Measurements from ENCODE around the gene ATP6V0D1.
A peak's percentile ranks its signal among the peaks of the same experiment; 100 is the strongest.

The ATP6V0D1 gene

DNA sequence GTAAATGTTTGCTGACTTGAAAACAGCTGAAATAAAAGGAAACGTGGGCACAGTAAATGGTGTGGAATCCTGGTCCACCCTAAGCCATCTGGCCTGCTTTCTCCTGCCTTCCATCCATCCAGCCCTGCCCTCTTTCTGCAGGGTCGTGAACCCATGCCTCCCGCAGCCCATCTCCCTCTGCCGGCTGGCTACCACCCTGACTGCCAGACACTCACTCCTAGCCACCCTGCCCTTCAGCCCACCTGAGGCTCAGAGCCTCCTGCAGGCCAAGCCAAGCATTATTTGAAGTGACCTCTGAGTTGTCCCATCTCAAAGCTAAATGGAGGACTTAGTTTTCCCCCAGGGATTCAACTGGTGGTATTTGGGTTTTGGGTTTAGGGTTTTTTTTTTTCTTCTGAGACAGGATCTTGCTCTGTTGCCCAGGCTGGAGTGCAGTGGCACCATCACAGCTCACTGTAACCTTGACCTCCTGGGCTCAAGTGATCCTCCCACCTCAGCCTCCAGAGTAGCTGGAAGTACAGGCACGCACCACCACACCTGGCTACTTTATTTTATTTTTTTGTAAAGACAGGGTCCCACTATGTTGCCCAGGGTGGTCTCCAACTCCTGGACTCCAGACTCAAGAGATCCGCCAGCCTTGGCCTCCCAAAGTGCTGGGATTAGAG lies 73.0 kb downstream of the ATP6V0D1 start:
- DNase-seq (ENCODE audit: low read depth in 2 of 2), result no peak

DNA sequence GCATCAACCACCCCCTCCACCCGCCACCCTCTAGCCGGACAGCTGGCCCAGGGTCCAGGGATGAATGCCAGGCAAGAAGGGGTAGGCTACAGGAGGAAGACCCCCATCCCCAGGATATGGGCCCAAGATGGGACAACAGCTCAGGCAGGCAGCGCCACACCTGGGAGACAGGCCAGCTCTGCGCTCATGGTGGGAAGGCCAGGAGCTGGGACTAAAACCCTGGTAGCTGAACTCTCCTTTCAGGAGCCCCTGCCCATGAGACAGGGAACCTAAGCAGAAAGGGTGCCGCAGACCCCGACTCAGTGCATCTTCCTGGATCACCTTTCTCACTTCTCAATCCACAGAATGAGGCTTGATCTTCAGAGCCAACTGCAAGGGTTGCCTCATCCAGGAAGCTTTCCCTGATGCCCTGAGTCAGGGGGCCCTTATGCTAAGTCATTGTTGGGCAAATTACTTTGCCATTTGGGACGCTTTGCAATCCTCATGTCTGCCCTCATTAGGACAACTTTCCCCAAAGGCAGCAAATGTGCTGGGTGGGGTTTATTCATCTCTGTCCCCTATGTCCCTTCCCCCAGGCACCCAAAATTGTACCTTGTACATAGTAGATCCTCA lies 73.7 kb downstream of the ATP6V0D1 start:
- DNase-seq (ENCODE audit: low read depth in 2 of 2), result no peak

- DNase-seq (ENCODE audit: low read depth in 2 of 2), result peak; percentile 80 to 82
Measured at GRCh38 chr16:67406111-67406971, 74.6 kb downstream of the ATP6V0D1 start.

GRCh38 chr16:67405336-67405735 lies 75.6 kb downstream of the ATP6V0D1 start:
- no peak for DNase-seq (ENCODE audit: low read depth in 2 of 2)

DNA sequence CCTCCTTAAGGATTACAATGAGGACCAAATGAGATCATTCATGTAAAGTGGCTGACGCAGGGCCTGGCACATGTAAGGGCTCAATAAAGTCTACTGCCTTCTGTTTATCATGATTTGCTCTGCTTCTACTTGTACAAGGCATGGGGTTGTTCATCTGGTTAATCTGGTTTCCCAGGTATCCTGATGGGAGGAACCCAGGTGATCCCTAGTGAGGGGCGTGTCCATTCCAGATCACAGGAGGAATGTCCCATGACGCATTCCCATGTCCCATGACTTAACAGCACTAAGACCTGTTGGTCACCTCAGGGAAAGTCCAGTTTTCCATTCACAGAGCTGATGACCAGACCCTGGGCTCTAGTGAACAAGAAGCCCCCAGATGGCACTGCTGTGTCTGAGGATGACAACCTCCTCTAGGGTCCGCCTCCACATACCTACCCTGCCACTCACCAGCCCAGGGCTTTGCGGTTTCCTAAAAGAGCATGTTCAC lies 76.2 kb downstream of the ATP6V0D1 start:
- DNase-seq (ENCODE audit: low read depth in 2 of 2), result no peak

GRCh38 chr16:67403976-67404555 lies 76.9 kb downstream of the ATP6V0D1 start:
- no peak for DNase-seq (ENCODE audit: low read depth in 2 of 2)

DNA sequence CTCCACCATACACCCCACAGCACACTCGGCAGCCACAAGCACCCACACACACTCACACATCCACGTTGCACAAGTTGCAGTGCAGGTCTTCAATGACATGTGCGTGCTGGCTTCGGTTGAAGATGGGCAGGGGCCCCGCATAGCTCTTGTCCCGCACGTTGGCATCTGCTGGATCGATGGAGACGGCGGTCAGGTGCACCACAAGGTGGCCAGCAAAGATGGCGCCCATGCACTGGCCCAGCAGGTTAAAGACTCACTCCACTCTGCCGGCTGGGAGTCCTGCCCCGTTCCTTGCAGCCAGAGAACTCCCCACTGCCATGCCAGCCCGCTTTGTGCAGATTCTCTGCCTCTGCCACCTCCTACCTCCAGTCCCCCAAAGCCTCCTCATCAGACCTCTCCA lies 80.1 kb downstream of the ATP6V0D1 start:
- no peak for DNase-seq (ENCODE audit: low read depth in 2 of 2)

GRCh38 chr16:67399749-67400704 lies 80.9 kb downstream of the ATP6V0D1 start:
- DNase-seq (ENCODE audit: low read depth in 2 of 2), result no peak

DNA sequence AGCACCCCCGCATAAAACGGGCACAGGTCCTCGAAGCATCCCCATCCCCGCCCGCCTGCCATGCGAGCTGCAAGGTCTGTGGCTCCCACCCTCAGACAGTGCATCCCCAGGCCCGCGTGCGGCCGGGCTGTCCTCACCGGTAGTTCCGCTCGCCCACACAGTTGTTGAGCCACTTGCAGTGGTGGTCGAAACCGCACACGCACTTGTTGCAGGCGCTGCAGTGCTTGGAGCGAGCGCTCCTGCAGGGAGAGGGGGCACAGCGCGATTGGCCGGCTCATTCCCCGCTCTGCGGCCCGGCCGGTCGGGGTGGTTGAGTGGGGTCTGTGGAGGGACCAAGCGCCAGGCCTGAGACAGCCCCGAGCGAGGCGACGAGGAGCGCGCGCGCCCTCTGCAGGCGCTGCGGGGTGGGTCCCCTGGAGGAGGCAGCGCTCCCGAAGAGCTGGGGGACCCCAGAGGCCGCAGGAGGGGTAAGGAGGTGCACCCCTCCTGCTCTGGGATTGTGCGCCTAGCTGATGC lies 81.7 kb downstream of the ATP6V0D1 start:
- DNase-seq (ENCODE audit: low read depth in 2 of 2), result no peak

DNA sequence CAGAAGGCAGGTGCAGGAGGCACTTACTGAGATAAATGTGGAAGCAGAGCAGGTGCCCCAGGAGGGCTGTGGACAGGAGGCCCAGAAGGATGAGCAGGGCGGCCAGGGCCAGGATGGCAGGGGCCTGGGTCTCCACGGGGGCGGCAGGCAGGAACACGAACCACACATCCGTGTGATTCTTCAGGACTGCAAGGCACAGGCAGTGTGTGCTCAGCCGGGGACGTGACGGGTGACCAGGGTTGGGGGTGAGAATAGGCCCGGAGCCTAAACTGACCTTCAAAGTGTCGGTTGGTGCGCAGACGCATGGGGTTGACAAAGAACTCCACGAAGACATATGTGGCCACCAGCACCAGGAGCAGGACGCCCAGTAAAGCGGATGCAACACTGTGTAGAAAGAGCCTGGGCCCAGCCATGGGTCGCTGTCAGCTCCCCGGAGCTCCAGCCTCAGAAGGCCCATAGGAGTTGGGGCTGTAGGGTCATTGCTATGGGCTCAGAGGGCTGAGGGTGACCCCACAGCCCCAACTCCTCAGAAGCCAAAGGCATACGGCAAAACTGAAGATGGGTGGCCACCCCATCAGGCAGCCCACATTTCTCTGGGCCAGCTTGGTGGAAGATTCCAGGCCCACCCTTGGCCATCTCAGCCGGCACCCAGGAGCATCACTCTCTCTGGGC lies 82.3 kb downstream of the ATP6V0D1 start:
- no peak for DNase-seq (ENCODE audit: low read depth in 2 of 2)

DNA sequence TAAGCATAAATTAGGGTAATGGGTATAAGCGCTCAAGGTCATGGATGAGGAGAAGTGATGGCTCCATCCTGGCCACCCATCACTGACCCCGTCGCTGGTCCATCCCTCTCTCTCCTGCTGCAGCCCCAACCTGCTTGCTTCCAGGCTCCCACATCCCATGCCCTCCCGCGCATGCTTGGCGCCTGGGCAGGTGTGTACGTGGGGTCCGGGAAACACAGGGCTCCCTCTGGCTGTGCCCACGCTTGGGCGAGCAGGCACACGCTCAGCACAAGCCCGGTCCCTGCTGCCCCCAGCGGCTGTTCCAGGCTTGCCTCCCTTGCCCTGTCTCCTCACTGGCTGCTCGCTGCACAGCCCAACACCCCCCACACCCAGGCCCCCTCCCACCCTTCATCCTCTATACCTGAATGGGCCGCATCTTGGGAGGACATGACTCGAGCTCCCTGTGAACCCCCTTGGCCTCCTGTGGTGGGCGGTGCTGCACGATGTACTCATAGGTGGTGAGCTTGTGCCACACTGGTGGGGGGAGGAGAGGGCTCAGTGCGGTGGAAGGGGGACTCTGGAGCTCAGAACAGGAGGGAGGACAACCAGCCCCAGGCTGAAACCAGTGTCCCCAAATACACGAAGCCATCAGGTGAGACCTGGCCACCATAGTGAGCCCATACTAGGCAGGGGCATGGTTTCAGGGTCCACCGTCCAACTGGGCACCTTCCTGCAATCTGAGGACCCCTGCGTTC lies 83.0 kb downstream of the ATP6V0D1 start:
- no peak for DNase-seq (ENCODE audit: low read depth in 2 of 2)

DNA sequence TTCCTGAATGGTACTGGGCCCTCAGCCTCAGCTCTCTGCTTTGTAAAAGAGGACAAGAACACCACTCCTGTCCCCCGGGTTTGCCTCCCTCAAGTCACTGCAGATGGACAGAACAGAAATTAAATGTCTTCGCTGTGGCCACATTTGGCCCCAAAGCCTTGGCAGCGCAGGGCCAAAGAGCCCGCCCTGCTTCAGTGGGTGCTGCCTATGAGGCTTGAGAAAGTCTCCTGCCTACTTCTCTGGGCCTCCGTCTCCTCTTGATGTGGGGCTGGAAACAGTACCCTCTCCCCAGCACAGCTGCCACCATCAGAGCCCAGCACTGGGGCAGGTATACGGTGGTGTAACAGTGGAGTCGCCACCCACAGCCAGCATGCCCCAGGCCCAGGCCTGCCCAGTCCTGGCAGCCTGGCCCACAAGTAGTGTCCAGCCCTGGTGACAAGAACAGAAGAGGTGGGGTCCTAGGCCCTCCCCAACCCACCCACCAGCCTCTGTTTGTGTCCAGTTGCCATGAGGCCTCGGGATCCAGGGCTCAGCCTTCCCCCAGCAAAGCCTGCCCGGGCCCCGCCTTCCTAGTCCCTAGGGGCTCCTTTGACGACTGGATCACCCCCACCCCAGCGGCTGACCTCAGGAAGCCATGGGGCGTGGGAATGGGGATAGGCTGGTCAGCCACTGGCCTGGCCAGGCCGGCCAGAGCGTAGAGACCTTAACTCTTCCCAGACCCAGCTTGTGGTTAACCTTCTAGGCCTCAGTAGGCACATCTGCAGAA lies 83.7 kb downstream of the ATP6V0D1 start:
- DNase-seq (ENCODE audit: low read depth in 2 of 2), result no peak

GRCh38 chr16:67396159-67397035 lies 84.6 kb downstream of the ATP6V0D1 start:
- peak in 1 of 2 experiments; percentile 16 for DNase-seq (ENCODE audit: low read depth in 2 of 2)

- no peak for DNase-seq (ENCODE audit: low read depth in 2 of 2)
Measured at GRCh38 chr16:67395458-67396158, 85.3 kb downstream of the ATP6V0D1 start.

GRCh38 chr16:67395105-67395457 lies 85.9 kb downstream of the ATP6V0D1 start:
- no peak for DNase-seq (ENCODE audit: low read depth in 2 of 2)

- DNase-seq (ENCODE audit: low read depth in 2 of 2), result no peak
Measured at GRCh38 chr16:67394155-67395104, 86.5 kb downstream of the ATP6V0D1 start.

Measured in fibroblast of skin of left quadriceps (primary cell).